RWPE1 (cell line): Measurements from ENCODE around the gene TAF5L.

Source experiments
- CTCF ChIA-PET: fragments of 350-600 bp; sonication (Branson Sonifier 250); formaldehyde crosslinking; extraction: SDS; loops from one replicate; lab custom pipeline; 2021; lab: Yijun Ruan, JAX
- POLR2A ChIA-PET: fragments of 400-600 bp; formaldehyde crosslinking; extraction: SDS; loops from one replicate; lab custom pipeline; 2020; ENCODE audit warnings: antibody characterized with exemption; ENCODE audit not compliant: low non-redundant PET; lab: Yijun Ruan, JAX
- DNase-seq: peaks from one replicate; pipeline ENCODE4 v3.0.0; 2012; ENCODE audit warnings: low spot score
- H3K27ac ChIP-seq: fragments of 450-650 bp; 2 replicates; pipeline ENCODE4 v1.5.1; 2017
- TF ChIP-seq, protein P1 (sequence below): fragments of 450-650 bp; conservative IDR thresholded peaks from 2 replicates; pipeline ENCODE4 v1.5.1; 2017; ENCODE audit warnings: low read depth, mild to moderate bottlenecking

The TAF5L gene

DNA sequence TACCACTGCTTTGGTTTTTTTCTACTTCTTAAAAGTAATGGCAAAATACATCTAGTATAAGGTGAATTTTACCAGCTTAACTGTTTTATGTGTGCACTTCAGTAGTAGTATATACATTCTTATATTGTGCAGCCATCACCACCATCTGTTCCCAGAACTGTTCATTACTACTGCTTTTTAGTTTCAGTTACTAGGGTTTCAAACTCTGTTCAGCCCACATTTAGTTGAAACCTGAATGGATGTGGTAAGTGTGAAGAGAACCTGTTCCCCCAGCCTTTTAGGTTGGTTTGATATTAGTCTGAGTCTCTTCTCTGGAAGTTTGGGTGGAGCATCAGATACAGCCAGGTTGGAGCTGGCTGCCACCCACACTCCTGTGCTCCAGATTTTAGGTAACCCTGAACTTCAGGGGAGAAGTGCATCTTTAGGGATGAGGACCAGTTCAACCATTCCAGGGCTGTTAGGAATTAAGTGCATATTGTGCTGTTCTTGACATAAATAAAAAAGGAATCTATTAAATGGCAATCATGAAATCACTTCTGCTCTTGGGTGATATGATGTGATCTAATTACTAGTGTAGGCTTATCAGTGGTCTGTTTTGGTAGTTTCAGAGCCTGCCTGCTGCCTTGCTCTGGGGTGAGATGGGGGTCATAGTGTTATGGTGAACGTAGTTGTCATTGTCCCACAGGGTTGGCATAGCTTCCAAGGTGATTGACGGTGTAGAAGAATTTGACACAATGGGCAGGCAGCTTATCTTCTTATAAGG, 32.3 kb upstream of the TAF5L start:
- ChIA-PET POLR2A (no interaction called here), CTCF (no interaction called here)
- TF ChIP-seq, protein P1, sequence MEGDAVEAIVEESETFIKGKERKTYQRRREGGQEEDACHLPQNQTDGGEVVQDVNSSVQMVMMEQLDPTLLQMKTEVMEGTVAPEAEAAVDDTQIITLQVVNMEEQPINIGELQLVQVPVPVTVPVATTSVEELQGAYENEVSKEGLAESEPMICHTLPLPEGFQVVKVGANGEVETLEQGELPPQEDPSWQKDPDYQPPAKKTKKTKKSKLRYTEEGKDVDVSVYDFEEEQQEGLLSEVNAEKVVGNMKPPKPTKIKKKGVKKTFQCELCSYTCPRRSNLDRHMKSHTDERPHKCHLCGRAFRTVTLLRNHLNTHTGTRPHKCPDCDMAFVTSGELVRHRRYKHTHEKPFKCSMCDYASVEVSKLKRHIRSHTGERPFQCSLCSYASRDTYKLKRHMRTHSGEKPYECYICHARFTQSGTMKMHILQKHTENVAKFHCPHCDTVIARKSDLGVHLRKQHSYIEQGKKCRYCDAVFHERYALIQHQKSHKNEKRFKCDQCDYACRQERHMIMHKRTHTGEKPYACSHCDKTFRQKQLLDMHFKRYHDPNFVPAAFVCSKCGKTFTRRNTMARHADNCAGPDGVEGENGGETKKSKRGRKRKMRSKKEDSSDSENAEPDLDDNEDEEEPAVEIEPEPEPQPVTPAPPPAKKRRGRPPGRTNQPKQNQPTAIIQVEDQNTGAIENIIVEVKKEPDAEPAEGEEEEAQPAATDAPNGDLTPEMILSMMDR = no peak
- H3K27ac ChIP-seq = no peak overlapping the region
- DNase-seq = no peak

DNA sequence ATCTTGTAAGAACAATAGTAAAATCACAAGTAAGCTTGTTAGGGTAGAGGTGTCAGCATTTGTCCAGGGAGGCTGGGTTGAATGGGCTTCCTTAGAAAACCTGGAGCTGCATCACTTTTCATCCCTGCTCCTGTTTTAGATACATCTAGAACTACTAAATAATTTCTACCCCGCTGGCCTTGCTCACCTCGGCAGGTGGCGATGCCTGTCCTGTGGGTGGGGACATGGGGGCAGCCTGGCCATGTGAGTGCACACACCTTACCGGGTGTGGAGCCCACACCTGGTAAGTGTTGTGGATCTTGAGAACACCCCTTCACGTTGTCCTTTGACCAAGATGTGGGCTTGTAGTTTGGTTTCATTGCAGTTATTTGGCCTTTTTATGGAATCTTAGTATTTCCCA, 29.9 kb upstream of the TAF5L start:
- TF ChIP-seq, protein P1 = no peak
- no peak for DNase-seq
- CTCF ChIA-PET = interaction anchor here (0.5 kb wide), 1 partner anchor 20 kb away, joined by 3 read pairs; no protein-coding TSS in a partner anchor
- no peak overlapping the region for H3K27ac ChIP-seq
- POLR2A ChIA-PET = no interaction called here

DNA sequence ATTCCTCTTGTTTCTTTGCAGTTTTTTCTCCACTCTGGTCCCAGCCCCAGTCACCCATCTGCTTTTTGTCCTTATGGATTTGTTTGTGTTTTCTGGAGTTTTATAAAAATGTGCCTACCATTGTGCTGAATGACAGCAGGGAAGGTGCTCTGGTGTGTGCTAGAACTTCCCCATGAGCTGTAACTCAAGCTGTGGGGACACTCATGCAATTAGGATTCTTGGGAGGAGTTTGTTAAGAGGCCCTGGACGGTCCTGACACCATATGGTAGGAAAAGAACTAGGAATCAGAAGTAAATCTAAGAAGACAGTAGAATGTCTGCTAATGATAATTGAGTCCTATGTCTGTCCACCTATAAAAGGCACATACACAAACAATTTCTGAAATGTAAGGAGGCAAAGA, 27.5 kb upstream of the TAF5L start:
- ChIA-PET POLR2A (no interaction called here), CTCF (no interaction called here)
- no peak for DNase-seq
- TF ChIP-seq, protein P1 = no peak
- no peak overlapping the region for H3K27ac ChIP-seq

DNA sequence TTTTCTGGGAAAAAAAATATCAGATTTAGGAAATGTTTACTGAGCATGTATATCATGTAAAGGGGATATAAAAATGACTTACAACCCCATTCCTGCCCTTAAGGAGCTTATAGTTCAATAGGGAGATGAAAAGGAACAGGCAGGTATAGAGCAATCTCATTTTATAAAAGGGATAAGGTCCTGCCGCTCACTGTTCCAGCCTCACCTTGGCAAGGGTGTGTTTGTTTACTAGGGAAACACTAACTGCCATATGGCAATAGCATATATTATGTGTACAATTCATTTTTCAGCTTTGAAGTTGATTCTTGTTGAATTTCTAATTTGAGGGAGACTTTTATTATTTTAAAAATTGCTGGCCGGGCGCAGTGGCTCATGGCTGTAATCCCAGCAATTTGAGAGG, 25.6 kb upstream of the TAF5L start:
- CTCF ChIA-PET = no interaction called here

DNA sequence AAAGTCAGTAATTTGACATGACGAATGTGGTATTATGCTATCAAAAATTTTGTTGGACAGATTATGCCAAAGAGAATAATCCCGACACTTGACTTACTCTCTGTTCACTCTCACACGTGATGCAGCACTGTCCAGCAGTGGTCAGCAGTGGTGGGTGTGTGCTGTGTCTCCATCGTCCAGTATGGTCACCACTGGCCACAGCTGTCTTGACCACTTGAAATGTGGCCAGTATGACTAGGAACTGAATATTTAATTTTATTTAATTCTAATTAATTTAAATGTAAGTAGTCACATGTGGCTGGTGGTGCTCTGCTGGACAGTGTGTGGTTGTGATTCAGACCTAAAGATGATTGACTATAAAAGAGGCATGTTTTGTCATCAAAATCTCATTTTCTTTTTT, 24.1 kb upstream of the TAF5L start:
- POLR2A ChIA-PET = no interaction called here

More for the DNA sequence above, 25.6 kb upstream of the TAF5L start:
- DNase-seq = no peak
- TF ChIP-seq, protein P1 = no peak
- H3K27ac ChIP-seq = no peak overlapping the region
- POLR2A ChIA-PET = no interaction called here

DNA sequence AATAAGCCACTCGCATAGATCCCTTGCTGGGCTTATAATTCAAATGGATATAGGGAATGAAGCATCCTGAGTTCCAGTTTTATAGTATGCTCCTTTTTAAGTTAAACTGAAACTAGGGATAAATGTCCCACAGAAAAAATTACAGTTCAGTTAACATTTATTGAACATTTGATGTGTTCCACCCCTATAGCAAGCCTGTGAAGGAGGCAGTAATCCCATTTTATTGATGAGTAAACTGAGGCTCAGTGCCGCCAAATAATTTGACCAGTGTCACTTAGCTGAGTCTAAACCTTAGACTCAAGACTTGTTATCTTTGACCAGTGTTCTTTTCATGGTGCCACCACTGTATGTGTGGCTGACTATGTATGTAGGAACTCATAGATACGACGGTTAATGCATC, 22.5 kb upstream of the TAF5L start:
- no peak overlapping the region for H3K27ac ChIP-seq
- TF ChIP-seq, protein P1 = no peak
- ChIA-PET CTCF (no interaction called here), POLR2A (no interaction called here)
- no peak for DNase-seq

More for the DNA sequence above, 24.1 kb upstream of the TAF5L start:
- CTCF ChIA-PET = interaction anchor here (0.6 kb wide), 1 partner anchor 577 kb away, joined by 3 read pairs; no protein-coding TSS in a partner anchor
- DNase-seq = no peak
- no peak overlapping the region for H3K27ac ChIP-seq
- TF ChIP-seq, protein P1 = no peak
